Central memory CD8-positive, alpha-beta T cell (primary cell): ENCODE measurements around the gene C9.
"Not testable (repeated sequence)": the region's sequence is repeated elsewhere in the genome, so short reads cannot be mapped to it uniquely, and the experiment has no call there.

Experiments used
- ATAC-seq: fragments of 150-1000 bp; cut with Tn5 transposase; replicated peaks from 2 replicates; pipeline ENCODE4 v1.10.0; 2022; ENCODE audit warnings: mild to moderate bottlenecking, moderate FRiP score, moderate number of reproducible peaks; ENCODE audit not compliant: poor library complexity, severe bottlenecking; ENCODE audit errors: extremely low read depth
- DNase-seq, 2 donors: peaks; one replicate each; pipeline ENCODE4 v3.0.0; 2021; ENCODE audit warnings: low spot score in 2 of 2
- H3K27ac Mint-ChIP-seq: one replicate; pipeline ENCODE4 v1.8.0; 2022; ENCODE audit warnings: low read depth, mild to moderate bottlenecking, moderate library complexity, mixed read lengths
- H3K27me3 Mint-ChIP-seq: one replicate; pipeline ENCODE4 v1.8.0; 2022; ENCODE audit warnings: mixed read lengths
- H3K36me3 Mint-ChIP-seq: one replicate; pipeline ENCODE4 v1.8.0; 2022; ENCODE audit warnings: mild to moderate bottlenecking, moderate library complexity, mixed read lengths; ENCODE audit not compliant: insufficient read depth
- H3K4me1 Mint-ChIP-seq: one replicate; pipeline ENCODE4 v1.8.0; 2022; ENCODE audit warnings: mixed read lengths
- H3K4me3 Mint-ChIP-seq: one replicate; pipeline ENCODE4 v1.8.0; 2022; ENCODE audit warnings: mild to moderate bottlenecking, moderate library complexity, mixed read lengths
- H3K9me3 Mint-ChIP-seq: one replicate; pipeline ENCODE4 v1.8.0; 2022; ENCODE audit warnings: mixed read lengths

Gene C9

GRCh38 chr5:39236718-39237117 lies 127.6 kb downstream of the C9 start:
- peaks cover 49% of the 10 kb centered on the region for H3K4me1 Mint-ChIP-seq
- no peak overlapping the region for H3K4me3 Mint-ChIP-seq
- ATAC-seq (no peak), DNase-seq (no peak)
- H3K36me3 Mint-ChIP-seq, result peaks cover 7% of the 10 kb centered on the region
- no peak overlapping the region for H3K27ac Mint-ChIP-seq
- peaks cover 7% of the 10 kb centered on the region for H3K9me3 Mint-ChIP-seq
- no peaks in the 10 kb centered on the region for H3K27me3 Mint-ChIP-seq

GRCh38 chr5:39235648-39236047 lies 128.6 kb downstream of the C9 start:
- H3K9me3 Mint-ChIP-seq, result peaks cover 2% of the 10 kb centered on the region
- H3K4me3 Mint-ChIP-seq, result no peak overlapping the region
- H3K36me3 Mint-ChIP-seq, result peaks cover 7% of the 10 kb centered on the region
- H3K27ac Mint-ChIP-seq, result no peak overlapping the region
- no peak for ATAC-seq
- no peak for DNase-seq
- H3K27me3 Mint-ChIP-seq, result no peaks in the 10 kb centered on the region
- H3K4me1 Mint-ChIP-seq, result peaks cover 53% of the 10 kb centered on the region

- not testable (repeated sequence) for DNase-seq, H3K9me3 Mint-ChIP-seq, H3K27me3 Mint-ChIP-seq, H3K4me3 Mint-ChIP-seq, ATAC-seq, H3K27ac Mint-ChIP-seq, H3K36me3 Mint-ChIP-seq
- H3K4me1 Mint-ChIP-seq, result peaks cover 44% of the 10 kb centered on the region
These were observed 129.8 kb downstream of the C9 start for GRCh38 chr5:39234494-39234893.
